Lower leg skin (tissue), 4 donors: ENCODE measurements around the gene GAPDHS. TPM values are rescaled to one million over a fixed set of nuclear protein-coding genes. Genes with fewer than 3 reads are reported as not detected.

Experiments
- DNase-seq, 2 donors: peaks; one replicate each; pipeline ENCODE4 v3.0.0-alpha.2; 2019; ENCODE audit warnings: low spot score in 2 of 2
- H3K4me3 ChIP-seq: fragments of 200-600 bp; sonication (generic); 2 replicates; pipeline ENCODE4 v1.5.1; 2017; ENCODE audit warnings: mild to moderate bottlenecking, low read depth; ENCODE audit not compliant: poor library complexity, severe bottlenecking
- POLR2A ChIP-seq, 2 donors: fragments of 450-650 bp; IDR thresholded peaks; one replicate each; pipeline ENCODE4 v1.6.1; 2016 to 2017; ENCODE audit warnings: antibody characterized with exemption in 2 of 2, mild to moderate bottlenecking in 1 of 2, moderate library complexity in 1 of 2
- WGBS, 2 donors: methylation state at CpG; one replicate each; pipeline ENCODE4 v1.1.5; 2018; 5-methylcytosine and 5-hydroxymethylcytosine counted together
- intact Hi-C: fragments of 100-400 bp; cut with DNase I; formaldehyde crosslinking; loops from one replicate; pipeline ENCODE4 v1.15.0; 2023; ENCODE audit warnings: low total_unique reads
- total RNA-seq, 4 donors: library from RNA; depleted of rRNA; stranded (reverse); fragments of >200 nt; gene quantifications; one replicate each; pipeline ENCODE4 v1.1.0, GENCODE V29; 2016
- TF ChIP-seq, protein P1 (sequence below), 3 donors: fragments of 450-650 bp; IDR thresholded peaks; one replicate each; pipeline ENCODE4 v1.5.1; 2016; ENCODE audit warnings: antibody characterized with exemption in 3 of 3, mild to moderate bottlenecking in 3 of 3, moderate library complexity in 2 of 3

GAPDHS gene
- total RNA-seq, 4 donors from 2014 or later: 6.0 to 7.3 (median 6.2) TPM

GRCh38 chr19:35585848-35586247 is 52.6 kb downstream of the GAPDHS start, which contains the start of gene PMIS2:
Gene PMIS2 (plus strand): TSS chr19:35586173. CDS start chr19:35586260, 87 bp downstream.
- DNase-seq: no peak
- 33 to 42% methylated on average over 16 of the region's 16 CpGs for WGBS, 2 donors
- intact Hi-C loops: no loop called here

DNA sequence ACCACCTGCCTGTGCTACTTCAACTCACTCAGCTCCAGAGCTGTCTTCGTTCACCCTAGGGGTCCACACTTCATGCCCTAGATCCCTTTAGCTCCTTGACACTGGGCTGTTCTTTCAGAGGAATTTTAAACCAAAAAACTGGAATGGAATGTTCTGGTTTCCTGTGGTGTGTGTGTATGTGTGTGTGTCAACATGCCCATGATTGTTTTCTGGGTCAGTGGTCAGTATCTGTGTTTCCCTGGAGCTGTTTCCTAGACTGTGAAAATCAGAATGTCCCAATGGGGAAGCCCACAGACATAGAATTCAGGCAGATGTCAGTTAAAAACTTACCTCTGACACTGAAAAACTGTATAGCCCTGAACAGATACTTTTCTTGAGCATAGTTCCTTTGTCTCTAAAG is 54.1 kb downstream of the GAPDHS start:
- TF ChIP-seq, protein P1, sequence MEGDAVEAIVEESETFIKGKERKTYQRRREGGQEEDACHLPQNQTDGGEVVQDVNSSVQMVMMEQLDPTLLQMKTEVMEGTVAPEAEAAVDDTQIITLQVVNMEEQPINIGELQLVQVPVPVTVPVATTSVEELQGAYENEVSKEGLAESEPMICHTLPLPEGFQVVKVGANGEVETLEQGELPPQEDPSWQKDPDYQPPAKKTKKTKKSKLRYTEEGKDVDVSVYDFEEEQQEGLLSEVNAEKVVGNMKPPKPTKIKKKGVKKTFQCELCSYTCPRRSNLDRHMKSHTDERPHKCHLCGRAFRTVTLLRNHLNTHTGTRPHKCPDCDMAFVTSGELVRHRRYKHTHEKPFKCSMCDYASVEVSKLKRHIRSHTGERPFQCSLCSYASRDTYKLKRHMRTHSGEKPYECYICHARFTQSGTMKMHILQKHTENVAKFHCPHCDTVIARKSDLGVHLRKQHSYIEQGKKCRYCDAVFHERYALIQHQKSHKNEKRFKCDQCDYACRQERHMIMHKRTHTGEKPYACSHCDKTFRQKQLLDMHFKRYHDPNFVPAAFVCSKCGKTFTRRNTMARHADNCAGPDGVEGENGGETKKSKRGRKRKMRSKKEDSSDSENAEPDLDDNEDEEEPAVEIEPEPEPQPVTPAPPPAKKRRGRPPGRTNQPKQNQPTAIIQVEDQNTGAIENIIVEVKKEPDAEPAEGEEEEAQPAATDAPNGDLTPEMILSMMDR (IDR thresholded peaks at IDR 0.05): no peak
- H3K4me3 ChIP-seq: no peak overlapping the region
- 48 to 53% methylated on average over 1 of the region's 1 CpG for WGBS, 2 donors
- intact Hi-C loops: no loop called here
- no peak for DNase-seq

More at GRCh38 chr19:35585848-35586247, 52.6 kb downstream of the GAPDHS start, which contains the start of gene PMIS2:
- TF ChIP-seq POLR2A (IDR thresholded peaks at IDR 0.05): no peak
- TF ChIP-seq, protein P1 (IDR thresholded peaks at IDR 0.05): no peak
- no peak within 1 kb of the TSS for H3K4me3 ChIP-seq

DNA sequence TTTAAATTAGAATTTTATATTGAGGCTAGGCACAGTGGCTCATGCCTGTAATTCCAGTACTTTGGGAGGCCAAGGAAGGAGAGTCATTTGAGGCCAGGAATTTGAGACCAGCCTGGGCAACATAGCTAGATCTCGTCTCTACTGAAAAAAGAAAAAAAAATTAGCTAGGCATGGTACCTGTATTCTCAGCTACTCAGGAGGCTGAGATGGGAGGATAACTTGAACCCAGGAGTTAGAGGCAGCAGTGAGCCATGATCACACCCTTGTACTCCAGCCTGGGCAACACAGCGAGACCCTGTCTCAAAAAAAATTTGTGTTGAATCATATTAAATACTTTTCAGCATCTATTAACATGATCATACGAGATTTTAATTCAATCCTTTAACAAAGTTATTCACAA is 57.6 kb downstream of the GAPDHS start:
- 74 to 80% methylated on average over 3 of the region's 3 CpGs for WGBS, 2 donors
- no peak for TF ChIP-seq POLR2A (IDR thresholded peaks at IDR 0.05)
- intact Hi-C loops: no loop called here
- no peak for DNase-seq
- no peak overlapping the region for H3K4me3 ChIP-seq

GRCh38 chr19:35592226-35592625 is 59.0 kb downstream of the GAPDHS start:
- H3K4me3 ChIP-seq: no peak overlapping the region
- TF ChIP-seq, protein P1 (IDR thresholded peaks at IDR 0.05): no peak
- no peak for TF ChIP-seq POLR2A (IDR thresholded peaks at IDR 0.05)
- intact Hi-C loops: no loop called here
- DNase-seq: no peak
- WGBS, 2 donors: 22 to 26% methylated on average over 8 of the region's 8 CpGs

Other genes with a start within 250 kb of the GAPDHS start
- gene MAG, start 241.3 kb upstream of the GAPDHS start, total RNA-seq: under 1 TPM in 1 of 4 donors, not detected in 3; 0.10 TPM
- 1 to 10 TPM in 1 of 4 donors, under 1 TPM in 1, not detected in 2; 0.91 to 4.2 TPM for gene CD22, start 204.3 kb upstream of the GAPDHS start, total RNA-seq
- gene FFAR1, start 185.6 kb upstream of the GAPDHS start, total RNA-seq: not detected
- gene FFAR3, start 175.0 kb upstream of the GAPDHS start, total RNA-seq: not detected
- not detected for gene GPR42, start 162.4 kb upstream of the GAPDHS start, total RNA-seq
- 1 to 10 TPM in 1 of 4 donors, under 1 TPM in 2, not detected in 1; 0.49 to 1.1 (median 0.55) TPM for gene FFAR2, start 85.2 kb upstream of the GAPDHS start, total RNA-seq
- over 10,000 TPM; 10,097 to 21,423 (median 15,501) TPM for gene KRTDAP, start 43.0 kb upstream of the GAPDHS start, total RNA-seq
- 1,000 to 10,000 TPM; 5,221 to 8,616 (median 5,967) TPM for gene DMKN, start 19.8 kb upstream of the GAPDHS start, total RNA-seq
- gene SBSN, start 5.1 kb upstream of the GAPDHS start, total RNA-seq: 1,000 to 10,000 TPM; 1,839 to 3,070 (median 2,379) TPM
- gene TMEM147, start 12.2 kb downstream of the GAPDHS start, total RNA-seq: 100 to 1,000 TPM; 102 to 158 (median 130) TPM
- gene ATP4A, start 30.2 kb downstream of the GAPDHS start, total RNA-seq: not detected
- not detected for gene PMIS2, start 52.7 kb downstream of the GAPDHS start, total RNA-seq
- 10 to 100 TPM in 3 of 4 donors, 1 to 10 TPM in 1; 8.9 to 15.7 (median 12.2) TPM for gene HAUS5, start 79.3 kb downstream of the GAPDHS start, total RNA-seq
- gene RBM42, start 95.6 kb downstream of the GAPDHS start, total RNA-seq: 10 to 100 TPM; 64.1 to 82.4 (median 75.5) TPM
- gene ETV2, start 108.3 kb downstream of the GAPDHS start, total RNA-seq: 1 to 10 TPM in 3 of 4 donors, not detected in 1; 1.2 to 1.8 (median 1.6) TPM
- 100 to 1,000 TPM; 266 to 629 (median 309) TPM for gene COX6B1, start 114.9 kb downstream of the GAPDHS start, total RNA-seq
- 10 to 100 TPM in 2 of 4 donors, 1 to 10 TPM in 2; 5.1 to 45.2 (median 16.5) TPM for gene UPK1A, start 133.1 kb downstream of the GAPDHS start, total RNA-seq
- gene ZBTB32, start 171.1 kb downstream of the GAPDHS start, total RNA-seq: not detected
- 10 to 100 TPM; 33.1 to 74.7 (median 42.0) TPM for gene KMT2B, start 184.5 kb downstream of the GAPDHS start, total RNA-seq
- gene IGFLR1, start 209.0 kb downstream of the GAPDHS start, total RNA-seq: 10 to 100 TPM in 1 of 4 donors, 1 to 10 TPM in 3; 1.4 to 11.3 (median 5.1) TPM
- 10 to 100 TPM; 12.6 to 20.0 (median 18.5) TPM for gene U2AF1L4, start 212.0 kb downstream of the GAPDHS start, total RNA-seq
- 10 to 100 TPM; 13.7 to 47.4 (median 30.8) TPM for gene PSENEN, start 212.2 kb downstream of the GAPDHS start, total RNA-seq
- 10 to 100 TPM in 2 of 4 donors, 1 to 10 TPM in 2; 4.7 to 15.0 (median 10.3) TPM for gene LIN37, start 215.1 kb downstream of the GAPDHS start, total RNA-seq
- gene HSPB6, start 223.6 kb downstream of the GAPDHS start, total RNA-seq: 1 to 10 TPM; 2.5 to 9.4 (median 3.9) TPM
- 10 to 100 TPM in 3 of 4 donors, 1 to 10 TPM in 1; 9.2 to 20.4 (median 12.9) TPM for gene PROSER3, start 224.7 kb downstream of the GAPDHS start, total RNA-seq
- 10 to 100 TPM in 2 of 4 donors, 1 to 10 TPM in 2; 3.6 to 25.7 (median 13.8) TPM for gene ARHGAP33, start 242.1 kb downstream of the GAPDHS start, total RNA-seq